Right lobe of liver (tissue), 6 donors: Measurements from ENCODE around the gene FLYWCH2. TPM values are rescaled to one million over a fixed set of nuclear protein-coding genes. Genes with fewer than 3 reads are reported as not detected.

Source experiments
- ATAC-seq, 4 donors: fragments of 200-7000 bp; cut with Tn5 transposase; one replicate each; pipeline ENCODE4 v1.9.1; 2020; ENCODE audit warnings: mild to moderate bottlenecking in 4 of 4, moderate library complexity in 4 of 4
- DNase-seq, 3 donors: peaks; one replicate each; pipeline ENCODE4 v3.0.0-alpha.2; 2020
- H3K27ac ChIP-seq, 3 donors: fragments of 200-600 bp; one replicate each; pipeline ENCODE4 v1.8.0; 2022
- H3K27me3 ChIP-seq, 2 donors: fragments of 200-600 bp; one replicate each; pipeline ENCODE4 v1.8.0; 2022
- H3K36me3 ChIP-seq, 4 donors: fragments of 200-600 bp; sonication (generic) in 1 of 4; one replicate each; pipeline versions ENCODE4 v1.5.1 to v1.8.0; 2017 to 2022; ENCODE audit warnings: control low read depth in 1 of 4
- H3K4me1 ChIP-seq, 4 donors: fragments of 200-600 bp; sonication (generic) in 1 of 4; one replicate each; pipeline versions ENCODE4 v1.5.1 to v1.8.0; 2017 to 2022; ENCODE audit warnings: control low read depth in 1 of 4
- H3K4me3 ChIP-seq, 3 donors: fragments of 200-600 bp; one replicate each; pipeline ENCODE4 v1.8.0; 2022
- H3K9me3 ChIP-seq, 4 donors: fragments of 200-600 bp; sonication (generic) in 1 of 4; one replicate each; pipeline versions ENCODE4 v1.5.1 to v1.8.0; 2017 to 2022; ENCODE audit warnings: control low read depth in 1 of 4
- CTCF ChIP-seq, 4 donors: fragments of 200-600 bp in 3 of 4; fragments of 450-650 bp in 1 of 4; IDR thresholded peaks; one replicate each; pipeline versions ENCODE4 v1.5.1 to v1.8.0; 2016 to 2022; ENCODE audit warnings: antibody characterized with exemption in 4 of 4, mild to moderate bottlenecking in 2 of 4
- POLR2A ChIP-seq: fragments of 450-650 bp; IDR thresholded peaks from one replicate; pipeline ENCODE4 v1.6.1; 2017; ENCODE audit warnings: antibody characterized with exemption, mild to moderate bottlenecking
- WGBS: methylation state at CpG from one replicate; pipeline ENCODE4 v1.1.6; 2018; ENCODE audit warnings: low coverage, low lambda C conversion rate; ENCODE audit not compliant: insufficient coverage; ENCODE audit errors: missing lambda C conversion rate; 5-methylcytosine and 5-hydroxymethylcytosine counted together
- intact Hi-C, 2 donors: fragments of 100-400 bp; cut with DNase I; formaldehyde crosslinking; loops; one replicate each; pipeline versions ENCODE4 v1.11.2 to v1.14.1; 2022
- total RNA-seq, 6 experiments: library from RNA; depleted of rRNA in 2 of 6; stranded (reverse); fragments of >200 nt in 2 of 6; fragmentation: NEBNext Ultra II Directional in 3 of 6; extraction: Animal tissue kit (Norgen Biotek cat#: 25700) in 3 of 6; gene quantifications; one replicate each; pipeline versions ENCODE4 v1.1.0 to v1.2.4, GENCODE V29; 2016 to 2023
- donor health status: DM: no; HTN: yes; CAD: no.
- donor health status: DM: no; HTN: no; CAD: no.
- donor health status: DM: no; HTN: no; CAD: no.
- donor health status: DM: no; HTN: yes; CAD: no.
- donor health status: DM: no; HTN: yes; CAD: no.

Gene FLYWCH2
- total RNA-seq, 6 experiments from 2014 or later = 3.6 to 18.9 (median 5.6) TPM

GRCh38 chr16:2933136-2933535 lies 50.1 kb downstream of the FLYWCH2 start:
- H3K4me1 ChIP-seq = no peaks in the 10 kb centered on the region
- intact Hi-C loops = no loop called here

GRCh38 chr16:2933701-2934100 lies 50.7 kb downstream of the FLYWCH2 start:
- WGBS = 80% methylated on average over 2 of the region's 22 CpGs
- Histone ChIP-seq H3K36me3 (peaks cover 0 to 43% (median 7%) of the 10 kb centered on the region in 4 donors), H3K4me1 (no peaks in the 10 kb centered on the region), H3K9me3 (no peaks in the 10 kb centered on the region), H3K27me3 (no peaks in the 10 kb centered on the region), H3K27ac (no peak overlapping the region), H3K4me3 (no peak overlapping the region)
- intact Hi-C loops = no loop called here
- ATAC-seq (no peak), DNase-seq (no peak)
- no peak for TF ChIP-seq POLR2A
- no peak for TF ChIP-seq CTCF (IDR thresholded peaks at IDR 0.05)

More at GRCh38 chr16:2933136-2933535, 50.1 kb downstream of the FLYWCH2 start:
- H3K9me3 ChIP-seq = no peaks in the 10 kb centered on the region
- no peaks in the 10 kb centered on the region for H3K27me3 ChIP-seq
- TF ChIP-seq POLR2A = no peak
- TF ChIP-seq CTCF (IDR thresholded peaks at IDR 0.05) = no peak
- H3K36me3 ChIP-seq = peaks cover 0 to 39% (median 7%) of the 10 kb centered on the region in 4 donors
- no peak for DNase-seq
- no peak overlapping the region for H3K4me3 ChIP-seq
- 90% methylated on average over 2 of the region's 30 CpGs for WGBS
- no peak for ATAC-seq
- no peak overlapping the region for H3K27ac ChIP-seq

GRCh38 chr16:2934450-2934849 lies 51.4 kb downstream of the FLYWCH2 start:
- H3K4me3 ChIP-seq = no peak overlapping the region
- H3K36me3 ChIP-seq = peaks cover 0 to 50% (median 10%) of the 10 kb centered on the region in 4 donors
- H3K4me1 ChIP-seq = no peaks in the 10 kb centered on the region
- H3K27ac ChIP-seq = no peak overlapping the region
- WGBS = 81% methylated on average over 10 of the region's 15 CpGs
- TF ChIP-seq CTCF (IDR thresholded peaks at IDR 0.05) (no peak), POLR2A (no peak)
- intact Hi-C loops = no loop called here
- DNase-seq (no peak), ATAC-seq (no peak)
- H3K9me3 ChIP-seq = no peaks in the 10 kb centered on the region
- H3K27me3 ChIP-seq = no peaks in the 10 kb centered on the region

GRCh38 chr16:2936436-2937011 lies 53.5 kb downstream of the FLYWCH2 start:
- Histone ChIP-seq H3K9me3 (no peaks in the 10 kb centered on the region), H3K4me3 (no peak overlapping the region), H3K36me3 (peaks cover 0 to 55% (median 16%) of the 10 kb centered on the region in 4 donors), H3K27me3 (no peaks in the 10 kb centered on the region), H3K4me1 (no peaks in the 10 kb centered on the region), H3K27ac (no peak overlapping the region)
- no peak for DNase-seq
- TF ChIP-seq POLR2A (no peak), CTCF (IDR thresholded peaks at IDR 0.05) (no peak)
- ATAC-seq = peak in 1 of 4 donors; percentile 4
- intact Hi-C loops = no loop called here
- whole genome bisulfite sequencing = 67% methylated on average over 5 of the region's 22 CpGs
